HL-60 (cell line): Measurements from ENCODE around the gene PTPRN2.

Experiments
- DNase-seq, 2 experiments: peaks; one replicate each; pipeline ENCODE4 v3.0.0-alpha.2; 2010 to 2020; ENCODE audit warnings: low read depth in 1 of 2, low spot score in 1 of 2
- H3K27ac ChIP-seq: fragments of 250-450 bp; sonication (Bioruptor Pico); replicated peaks from 2 replicates; pipeline ENCODE4 v1.5.1; 2020; ENCODE audit warnings: mild to moderate bottlenecking, moderate library complexity
- H3K27me3 ChIP-seq: fragments of 250-450 bp; sonication (Bioruptor Pico); 2 replicates; pipeline ENCODE4 v1.5.1; 2021; ENCODE audit warnings: mild to moderate bottlenecking, moderate library complexity; ENCODE audit not compliant: insufficient read depth, poor library complexity, severe bottlenecking
- H3K4me3 ChIP-seq: replicated peaks from 2 replicates; pipeline ENCODE4 v1.5.1; 2011; ENCODE audit warnings: mild to moderate bottlenecking, control low read depth, low read length; ENCODE audit not compliant: insufficient read depth
- CTCF ChIP-seq: IDR thresholded peaks from one replicate; pipeline ENCODE4 v1.5.1; 2011; ENCODE audit warnings: low read length, control low read depth, inconsistent platforms; ENCODE audit not compliant: insufficient read depth
- GABPA ChIP-seq: IDR thresholded peaks from 2 replicates; pipeline ENCODE4 v1.6.1; 2012; ENCODE audit warnings: low read depth
- POLR2AphosphoS5 ChIP-seq: IDR thresholded peaks from 2 replicates; pipeline ENCODE4 v1.6.1; 2012; ENCODE audit warnings: low read depth
- REST ChIP-seq: IDR thresholded peaks from 2 replicates; pipeline ENCODE4 v1.6.1; 2012; ENCODE audit warnings: low read depth; ENCODE audit not compliant: insufficient replicate concordance
- SPI1 ChIP-seq: IDR thresholded peaks from 2 replicates; pipeline ENCODE4 v1.6.1; 2012; ENCODE audit warnings: low read depth, mild to moderate bottlenecking, borderline replicate concordance

Gene PTPRN2

GRCh38 chr7:157923903-157924630, 663.6 kb downstream of the PTPRN2 start:
- no peak overlapping the region for H3K4me3 ChIP-seq
- no peak for DNase-seq
- TF ChIP-seq GABPA (no peak), CTCF (no peak), REST (no peak), POLR2AphosphoS5 (no peak), SPI1 (no peak)
- H3K27ac ChIP-seq = no peak overlapping the region
- no peaks in the 10 kb centered on the region for H3K27me3 ChIP-seq

GRCh38 chr7:157922576-157922975, 665.0 kb downstream of the PTPRN2 start:
- Histone ChIP-seq H3K27me3 (no peaks in the 10 kb centered on the region), H3K4me3 (no peak overlapping the region), H3K27ac (no peak overlapping the region)
- DNase-seq = no peak
- TF ChIP-seq GABPA (no peak), CTCF (no peak), REST (no peak), SPI1 (no peak), POLR2AphosphoS5 (no peak)

GRCh38 chr7:157918326-157919080, 669.1 kb downstream of the PTPRN2 start:
- H3K27ac ChIP-seq = no peak overlapping the region
- H3K4me3 ChIP-seq = no peak overlapping the region
- TF ChIP-seq REST = no peak
- TF ChIP-seq POLR2AphosphoS5 = no peak
- no peak for TF ChIP-seq SPI1
- no peak for TF ChIP-seq CTCF
- no peak for TF ChIP-seq GABPA
- no peak for DNase-seq
- H3K27me3 ChIP-seq = no peaks in the 10 kb centered on the region
